SK-N-SH treated with all-trans-retinoic acid at 6 μM for 48 hours (cell line): ENCODE measurements around the gene KAT2B.

Experiments used
- ARNTL ChIP-seq: fragments of 450-650 bp; formaldehyde crosslinking; IDR thresholded peaks from 2 replicates; pipeline ENCODE4 v1.5.0; 2020; ENCODE audit warnings: low read depth, mild to moderate bottlenecking, moderate library complexity, borderline replicate concordance
- BACH2 ChIP-seq: fragments of 250-450 bp; sonication (Bioruptor Pico); IDR thresholded peaks from 2 replicates; pipeline ENCODE4 v1.9.0; 2021; ENCODE audit warnings: mild to moderate bottlenecking, borderline replicate concordance
- ESRRG ChIP-seq: fragments of 250-450 bp; sonication (Bioruptor Pico); IDR thresholded peaks from 2 replicates; pipeline ENCODE4 v1.6.1; 2021; ENCODE audit warnings: mild to moderate bottlenecking
- GLIS3 ChIP-seq: fragments of 250-450 bp; sonication (Bioruptor Pico); IDR thresholded peaks from 2 replicates; pipeline ENCODE4 v1.5.0; 2020; ENCODE audit warnings: mild to moderate bottlenecking, moderate library complexity
- ISL1 ChIP-seq: fragments of 250-450 bp; sonication (Bioruptor Pico); IDR thresholded peaks from 2 replicates; pipeline ENCODE4 v2.1.2; 2022; ENCODE audit warnings: mild to moderate bottlenecking, moderate library complexity
- PATZ1 ChIP-seq: fragments of 250-450 bp; sonication (Bioruptor Pico); IDR thresholded peaks from 2 replicates; pipeline ENCODE4 v1.8.0; 2020; ENCODE audit warnings: mild to moderate bottlenecking, moderate library complexity, borderline replicate concordance
- POU6F1 ChIP-seq: fragments of 250-450 bp; sonication (Bioruptor Pico); IDR thresholded peaks from 2 replicates; pipeline ENCODE4 v1.8.0; 2021; ENCODE audit warnings: low read depth, mild to moderate bottlenecking, moderate library complexity, borderline replicate concordance
- RARB ChIP-seq: fragments of 250-450 bp; sonication (Bioruptor Pico); IDR thresholded peaks from 2 replicates; pipeline ENCODE4 v1.8.0; 2021; ENCODE audit warnings: mild to moderate bottlenecking, moderate library complexity
- TSHZ2 ChIP-seq: fragments of 250-450 bp; sonication (Bioruptor Pico); IDR thresholded peaks from 2 replicates; pipeline ENCODE4 v1.5.0; 2020; ENCODE audit warnings: mild to moderate bottlenecking, moderate library complexity
- ZFP3 ChIP-seq: fragments of 250-450 bp; sonication (Bioruptor Pico); IDR thresholded peaks from 2 replicates; pipeline ENCODE4 v1.5.0; 2020; ENCODE audit warnings: mild to moderate bottlenecking, moderate library complexity

GRCh38 chr3:19997502-19997901 is 42.7 kb upstream of the KAT2B start:
- TF ChIP-seq GLIS3 (CRISPR knock-in tag): no peak
- TF ChIP-seq PATZ1 (CRISPR knock-in tag): no peak
- no peak for TF ChIP-seq TSHZ2 (CRISPR knock-in tag)
- no peak for TF ChIP-seq POU6F1
- TF ChIP-seq ISL1 (CRISPR knock-in tag): no peak
- TF ChIP-seq ARNTL (CRISPR knock-in tag): no peak
- TF ChIP-seq ZFP3: no peak
- TF ChIP-seq ESRRG: no peak
- TF ChIP-seq RARB: no peak
- no peak for TF ChIP-seq BACH2
